OCI-LY7 (cell line): Measurements from ENCODE around the gene BLOC1S4. TPM values are rescaled to one million over a fixed set of nuclear protein-coding genes. Genes with fewer than 3 reads are reported as not detected.

Source experiments
- BruUV-seq: library from RNA; stranded (reverse); fragments of 400-500 nt; replicated peaks from 2 replicates; lab custom pipeline; 2021; lab: Mats Ljungman, UMichigan
- CTCF ChIA-PET: fragments of 300-600 bp; sonication (Branson Sonifier 250); formaldehyde crosslinking; loops from one replicate; lab custom pipeline; 2022; ENCODE audit warnings: antibody characterized with exemption; ENCODE audit not compliant: unreplicated experiment; lab: Charles Lee
- POLR2A ChIA-PET: fragments of 300-600 bp; sonication (Branson Sonifier 250); formaldehyde crosslinking; loops from one replicate; lab custom pipeline; 2022; ENCODE audit warnings: antibody characterized with exemption; lab: Charles Lee
- DNase-seq: peaks from one replicate; pipeline ENCODE4 v3.0.0-alpha.2; 2015; ENCODE audit warnings: low spot score
- H2AFZ ChIP-seq: fragments of 200-600 bp; sonication (generic), shearing (Covaris generic); 2 replicates; pipeline ENCODE4 v1.6.1; 2014; ENCODE audit warnings: mild to moderate bottlenecking, antibody characterized with exemption, low read length, moderate library complexity
- H3K27ac ChIP-seq: fragments of 200-600 bp; sonication (generic); 2 replicates; pipeline ENCODE4 v1.5.1; 2014; ENCODE audit warnings: mixed run types, low read depth, mild to moderate bottlenecking, moderate library complexity, low read length, inconsistent platforms; ENCODE audit not compliant: poor library complexity, severe bottlenecking
- H3K36me3 ChIP-seq: fragments of 200-600 bp; sonication (generic); 2 replicates; pipeline ENCODE4 v1.6.1; 2014; ENCODE audit warnings: mild to moderate bottlenecking, antibody characterized with exemption, low read length, moderate library complexity, mixed read lengths; ENCODE audit not compliant: insufficient read depth
- H3K4me1 ChIP-seq: fragments of 200-600 bp; sonication (generic); 2 replicates; pipeline ENCODE4 v1.5.1; 2014; ENCODE audit warnings: mild to moderate bottlenecking, low read length; ENCODE audit not compliant: insufficient read depth, poor library complexity, severe bottlenecking
- H3K4me2 ChIP-seq: fragments of 200-600 bp; sonication (generic); 2 replicates; pipeline ENCODE4 v1.6.1; 2014; ENCODE audit warnings: mild to moderate bottlenecking, low read length
- H3K4me3 ChIP-seq: fragments of 200-600 bp; sonication (generic); 2 replicates; pipeline ENCODE4 v1.5.1; 2014; ENCODE audit warnings: mild to moderate bottlenecking, low read depth, low read length; ENCODE audit not compliant: poor library complexity, severe bottlenecking
- H3K79me2 ChIP-seq: fragments of 200-600 bp; sonication (generic); 2 replicates; pipeline ENCODE4 v1.6.1; 2016; ENCODE audit warnings: low read depth, mild to moderate bottlenecking, low read length, moderate library complexity, mixed read lengths; ENCODE audit not compliant: insufficient read depth
- H3K9me2 ChIP-seq: fragments of 200-600 bp; sonication (generic); 2 replicates; pipeline ENCODE4 v1.6.1; 2016; ENCODE audit warnings: mild to moderate bottlenecking, low read length, mixed read lengths; ENCODE audit not compliant: insufficient read depth
- H3K9me3 ChIP-seq: fragments of 200-600 bp; sonication (generic); 2 replicates; pipeline ENCODE4 v1.6.1; 2014; ENCODE audit warnings: mild to moderate bottlenecking, mixed run types, low read length, mixed read lengths
- H4K20me1 ChIP-seq: fragments of 200-600 bp; sonication (generic); 2 replicates; pipeline ENCODE4 v1.6.1; 2014; ENCODE audit warnings: mild to moderate bottlenecking, antibody characterized with exemption, low read length, moderate library complexity, mixed read lengths; ENCODE audit not compliant: insufficient read depth
- EZH2phosphoT487 ChIP-seq: fragments of 200-600 bp; sonication (generic); IDR thresholded peaks from 2 replicates; pipeline ENCODE4 v1.6.1; 2018; ENCODE audit warnings: low read depth, borderline replicate concordance, mild to moderate bottlenecking, mixed run types, antibody characterized with exemption, low read length, moderate library complexity, mixed read lengths
- intact Hi-C: fragments of 100-400 bp; cut with micrococcal nuclease; formaldehyde crosslinking; loops from one replicate; pipeline ENCODE4 v1.10.0; 2022; ENCODE audit not compliant: unreplicated experiment
- total RNA-seq, 2 experiments: library from RNA; depleted of rRNA in 1 of 2; stranded (reverse); fragments of >200 nt in 1 of 2; shearing (Covaris generic) in 1 of 2; gene quantifications; 2 replicates each; pipeline ENCODE4 v1.2.3, GENCODE V29; 2014 to 2022
- TF ChIP-seq, protein P1 (sequence below): fragments of 200-600 bp; sonication (generic); conservative IDR thresholded peaks from 2 replicates; pipeline ENCODE4 v1.5.1; 2014; ENCODE audit warnings: mild to moderate bottlenecking, antibody characterized with exemption, low read length, moderate library complexity, mixed read lengths

Gene BLOC1S4
- total RNA-seq, 2 experiments from 2014 or later = 32.3 to 36.1 TPM

DNA sequence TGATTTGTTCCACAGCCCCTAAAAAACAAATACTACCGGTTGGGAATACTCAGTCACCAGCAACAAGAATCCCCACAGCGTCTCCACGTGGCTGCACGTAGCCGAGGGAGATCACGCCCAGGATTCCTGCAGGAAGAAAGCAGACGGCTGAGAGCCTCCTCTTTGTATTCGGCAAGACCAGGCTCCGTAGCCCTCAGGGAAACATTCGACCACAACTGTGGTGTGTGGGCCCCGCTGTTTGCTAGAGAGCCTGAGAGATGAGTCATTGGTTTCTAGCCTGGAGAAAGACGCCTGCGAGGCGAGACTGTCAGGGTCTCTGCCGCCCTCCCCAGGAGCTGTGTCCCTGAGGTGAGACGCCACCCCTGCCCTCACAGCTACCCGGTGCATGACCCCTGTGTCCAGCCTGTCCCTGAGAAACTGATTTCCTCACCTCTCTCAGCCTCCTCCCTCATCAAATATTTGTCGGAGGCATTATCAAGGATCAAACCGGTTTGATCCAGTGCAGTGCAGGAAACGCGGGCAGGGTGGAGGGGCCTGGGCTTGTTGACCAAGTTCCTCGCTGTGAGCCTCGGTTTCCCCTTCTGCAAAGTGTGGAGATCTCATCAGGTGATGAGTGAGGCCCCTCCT is 27.0 kb upstream of the BLOC1S4 start:
- H3K9me2 ChIP-seq = no peaks in the 10 kb centered on the region
- H3K27ac ChIP-seq = no peak overlapping the region
- no peaks in the 10 kb centered on the region for H3K79me2 ChIP-seq
- ChIA-PET POLR2A (no interaction called here), CTCF (no interaction called here)
- H4K20me1 ChIP-seq = no peaks in the 10 kb centered on the region
- H2AFZ ChIP-seq = no peak overlapping the region
- H3K4me1 ChIP-seq = no peaks in the 10 kb centered on the region
- no peaks in the 10 kb centered on the region for H3K9me3 ChIP-seq
- no peak overlapping the region for H3K4me2 ChIP-seq
- H3K4me3 ChIP-seq = no peak overlapping the region
- no peak for DNase-seq
- TF ChIP-seq, protein P1, sequence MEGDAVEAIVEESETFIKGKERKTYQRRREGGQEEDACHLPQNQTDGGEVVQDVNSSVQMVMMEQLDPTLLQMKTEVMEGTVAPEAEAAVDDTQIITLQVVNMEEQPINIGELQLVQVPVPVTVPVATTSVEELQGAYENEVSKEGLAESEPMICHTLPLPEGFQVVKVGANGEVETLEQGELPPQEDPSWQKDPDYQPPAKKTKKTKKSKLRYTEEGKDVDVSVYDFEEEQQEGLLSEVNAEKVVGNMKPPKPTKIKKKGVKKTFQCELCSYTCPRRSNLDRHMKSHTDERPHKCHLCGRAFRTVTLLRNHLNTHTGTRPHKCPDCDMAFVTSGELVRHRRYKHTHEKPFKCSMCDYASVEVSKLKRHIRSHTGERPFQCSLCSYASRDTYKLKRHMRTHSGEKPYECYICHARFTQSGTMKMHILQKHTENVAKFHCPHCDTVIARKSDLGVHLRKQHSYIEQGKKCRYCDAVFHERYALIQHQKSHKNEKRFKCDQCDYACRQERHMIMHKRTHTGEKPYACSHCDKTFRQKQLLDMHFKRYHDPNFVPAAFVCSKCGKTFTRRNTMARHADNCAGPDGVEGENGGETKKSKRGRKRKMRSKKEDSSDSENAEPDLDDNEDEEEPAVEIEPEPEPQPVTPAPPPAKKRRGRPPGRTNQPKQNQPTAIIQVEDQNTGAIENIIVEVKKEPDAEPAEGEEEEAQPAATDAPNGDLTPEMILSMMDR = no peak
- no peak for TF ChIP-seq EZH2phosphoT487
- no peaks in the 10 kb centered on the region for H3K36me3 ChIP-seq
- intact Hi-C loops = loop anchor here (10.0 kb wide), 1 partner anchor 956 kb away; no protein-coding TSS in a partner anchor
- no TSS peak for BruUV-seq

DNA sequence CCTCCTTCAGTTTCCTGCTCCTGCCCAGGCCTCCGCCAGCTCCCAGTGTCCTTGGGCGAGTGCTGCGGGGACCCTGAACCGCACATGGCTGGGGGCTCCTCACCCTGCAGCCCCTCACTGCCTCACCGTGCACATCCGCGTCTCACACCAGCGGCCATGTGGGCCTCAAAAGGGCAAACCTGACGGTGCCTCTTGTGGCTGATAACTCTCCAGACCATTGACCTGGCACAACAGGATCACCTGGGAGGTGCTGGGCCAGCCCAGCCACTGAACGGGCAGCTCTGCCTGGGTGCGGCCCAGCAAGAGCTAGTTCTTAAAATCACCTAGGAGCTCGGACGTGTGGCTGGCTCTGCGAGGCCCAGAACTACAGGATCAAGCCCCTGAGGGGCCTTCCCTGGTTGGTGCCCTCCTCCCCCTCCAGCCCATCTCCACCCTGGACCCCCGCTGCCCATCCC is 26.4 kb upstream of the BLOC1S4 start:
- intact Hi-C loops = loop anchor here (10.0 kb wide), 1 partner anchor 955 kb away; no protein-coding TSS in a partner anchor
- Histone ChIP-seq H2AFZ (no peak overlapping the region), H3K36me3 (no peaks in the 10 kb centered on the region), H3K79me2 (no peaks in the 10 kb centered on the region), H3K4me2 (no peak overlapping the region), H3K9me2 (no peaks in the 10 kb centered on the region), H4K20me1 (no peaks in the 10 kb centered on the region), H3K27ac (no peak overlapping the region), H3K4me3 (no peak overlapping the region), H3K4me1 (no peaks in the 10 kb centered on the region), H3K9me3 (no peaks in the 10 kb centered on the region)
- CTCF ChIA-PET = no interaction called here
- BruUV-seq = no TSS peak
- POLR2A ChIA-PET = no interaction called here
- no peak for DNase-seq
- TF ChIP-seq, protein P1 = no peak
- TF ChIP-seq EZH2phosphoT487 = no peak

- Histone ChIP-seq H3K36me3 (no peaks in the 10 kb centered on the region), H3K9me2 (no peaks in the 10 kb centered on the region), H3K4me3 (no peak overlapping the region), H2AFZ (no peak overlapping the region), H3K4me1 (no peaks in the 10 kb centered on the region), H3K27ac (no peak overlapping the region), H4K20me1 (no peaks in the 10 kb centered on the region), H3K79me2 (no peaks in the 10 kb centered on the region), H3K4me2 (no peak overlapping the region), H3K9me3 (no peaks in the 10 kb centered on the region)
- TF ChIP-seq EZH2phosphoT487 = no peak
- TF ChIP-seq, protein P1 = no peak
- BruUV-seq = no TSS peak
- CTCF ChIA-PET = interaction anchor here (0.6 kb wide), 1 partner anchor 1593 kb away, joined by 4 read pairs; no protein-coding TSS in a partner anchor
- no peak for DNase-seq
- POLR2A ChIA-PET = no interaction called here
- intact Hi-C loops = no loop called here
Observed at GRCh38 chr4:6692379-6692778, 23.6 kb upstream of the BLOC1S4 start.
